Measurements from ENCODE around the gene TTC7B. TPM values are rescaled to one million over a fixed set of nuclear protein-coding genes. Genes with fewer than 3 reads are reported as not detected.
A peak's percentile ranks its signal among the peaks of the same experiment; 100 is the strongest.

TTC7B gene
- total and polyA plus RNA-seq, 12 donors: 10.0 to 58.4 (median 24.7) TPM

- intact Hi-C loops (cut with DNase I): no loop called here
- Histone ChIP-seq H3K27me3 (no peaks in the 10 kb centered on the region), H3K27ac (no peak overlapping the region), H3K36me3 (replicated peaks in 1 of 2) (peaks cover 0 to 9% of the 10 kb centered on the region in 2 donors), H3K4me1 (replicated peaks in 1 of 2) (no peaks in the 10 kb centered on the region), H3K9me3 (replicated peaks in 1 of 3) (no peaks in the 10 kb centered on the region), H3K4me3 (no peak overlapping the region)
- TF ChIP-seq CTCF (IDR thresholded peaks at IDR 0.05): no peak
- no peak for TF ChIP-seq POLR2A (IDR thresholded peaks at IDR 0.05)
- DNase-seq: no peak
- 81 to 92% (median 89%) methylated on average over 7 to 9 of the region's 9 CpGs for WGBS, 4 donors
Measured at GRCh38 chr14:90784621-90785270, 31.5 kb downstream of the TTC7B start.

GRCh38 chr14:90783344-90783743, 32.9 kb downstream of the TTC7B start:
- Histone ChIP-seq H3K4me1 (replicated peaks in 1 of 2) (no peaks in the 10 kb centered on the region), H3K36me3 (replicated peaks in 1 of 2) (peaks cover 0 to 9% of the 10 kb centered on the region in 2 donors), H3K27me3 (no peaks in the 10 kb centered on the region), H3K9me3 (replicated peaks in 1 of 3) (no peaks in the 10 kb centered on the region), H3K27ac (no peak overlapping the region), H3K4me3 (no peak overlapping the region)
- WGBS, 4 donors: 95 to 98% (median 96%) methylated on average over 6 of the region's 6 CpGs
- intact Hi-C loops (cut with DNase I): no loop called here
- DNase-seq: no peak
- TF ChIP-seq POLR2A (IDR thresholded peaks at IDR 0.05) (no peak), CTCF (IDR thresholded peaks at IDR 0.05) (no peak)

GRCh38 chr14:90782892-90783291, 33.3 kb downstream of the TTC7B start:
- DNase-seq: no peak
- H3K4me3 ChIP-seq: no peak overlapping the region
- no peaks in the 10 kb centered on the region for H3K9me3 ChIP-seq (replicated peaks in 1 of 3)
- H3K36me3 ChIP-seq (replicated peaks in 1 of 2): peaks cover 0 to 9% of the 10 kb centered on the region in 2 donors
- WGBS, 4 donors: 69 to 89% (median 85%) methylated on average over 2 to 4 of the region's 4 CpGs
- H3K27ac ChIP-seq: no peak overlapping the region
- no peaks in the 10 kb centered on the region for H3K27me3 ChIP-seq
- TF ChIP-seq CTCF (IDR thresholded peaks at IDR 0.05) (no peak), POLR2A (IDR thresholded peaks at IDR 0.05) (no peak)
- intact Hi-C loops (cut with DNase I): no loop called here
- H3K4me1 ChIP-seq (replicated peaks in 1 of 2): no peaks in the 10 kb centered on the region

GRCh38 chr14:90781876-90782275, 34.4 kb downstream of the TTC7B start:
- Histone ChIP-seq H3K4me3 (no peak overlapping the region), H3K4me1 (replicated peaks in 1 of 2) (no peaks in the 10 kb centered on the region), H3K27me3 (no peaks in the 10 kb centered on the region), H3K36me3 (replicated peaks in 1 of 2) (peaks cover 0 to 9% of the 10 kb centered on the region in 2 donors), H3K27ac (no peak overlapping the region), H3K9me3 (replicated peaks in 1 of 3) (no peaks in the 10 kb centered on the region)
- intact Hi-C loops (cut with DNase I): no loop called here
- peak in 1 of 7 donors; percentile 7 for DNase-seq
- no peak for TF ChIP-seq POLR2A (IDR thresholded peaks at IDR 0.05)
- TF ChIP-seq CTCF (IDR thresholded peaks at IDR 0.05): no peak
- 85 to 98% (median 95%) methylated on average over 7 to 8 of the region's 8 CpGs for WGBS, 4 donors

All from adrenal gland (tissue), 12 donors.